Adipose tissue (tissue), 3 donors: Measurements from ENCODE around the gene BCCIP. TPM values are rescaled to one million over a fixed set of nuclear protein-coding genes. Genes with fewer than 3 reads are reported as not detected.

ENCODE experiments used
- H3K27ac ChIP-seq: one replicate; pipeline ENCODE4 v1.5.1; 2013; ENCODE audit warnings: low read depth, low read length
- WGBS, 3 donors: extraction: QIAGEN DNeasy Blood & Tissue Kit; methylation state at CpG; one replicate each; pipeline ENCODE4 v1.1.7; 2013; 5-methylcytosine and 5-hydroxymethylcytosine counted together
- polyA plus RNA-seq, 3 donors: library from polyadenylated mRNA; stranded (reverse); fragments of 200-250 nt; gene quantifications; one replicate each; pipeline ENCODE4 v1.2.3, GENCODE V29; 2013
- donor health status: healthy with polysubstance abuse.
- donor health status: Bipolar disorder and iron deficiency.
- donor health status: healthy.

Gene BCCIP
- polyA plus RNA-seq, 3 donors, result 29.2 to 59.9 (median 54.2) TPM

- WGBS, 3 donors, result 85 to 94% (median 88%) methylated on average over 2 of the region's 2 CpGs
- no peak overlapping the region for H3K27ac ChIP-seq
Observed at GRCh38 chr10:125795128-125795527, 28.2 kb upstream of the BCCIP start.

- no peak overlapping the region for H3K27ac ChIP-seq
- WGBS, 3 donors, result 80 to 84% (median 82%) methylated on average over 8 of the region's 8 CpGs
Observed at GRCh38 chr10:125795637-125796190, 27.6 kb upstream of the BCCIP start.

GRCh38 chr10:125797424-125797823 is 25.9 kb upstream of the BCCIP start:
- no peak overlapping the region for H3K27ac ChIP-seq
- WGBS, 3 donors, result 41 to 98% (median 93%) methylated on average over 8 of the region's 8 CpGs

GRCh38 chr10:125797994-125798662 is 25.2 kb upstream of the BCCIP start:
- H3K27ac ChIP-seq, result no peak overlapping the region
- whole genome bisulfite sequencing, 3 donors, result 28 to 71% (median 51%) methylated on average over 5 of the region's 5 CpGs

- H3K27ac ChIP-seq, result no peak overlapping the region
Observed at GRCh38 chr10:125799451-125800182, 23.7 kb upstream of the BCCIP start.

GRCh38 chr10:125801574-125801973 is 21.8 kb upstream of the BCCIP start:
- 75 to 95% (median 89%) methylated on average over 1 of the region's 1 CpG for WGBS, 3 donors
- H3K27ac ChIP-seq, result no peak overlapping the region

More at GRCh38 chr10:125799451-125800182, 23.7 kb upstream of the BCCIP start:
- 83 to 93% (median 89%) methylated on average over 8 of the region's 8 CpGs for WGBS, 3 donors

- H3K27ac ChIP-seq, result no peak overlapping the region
- 78 to 84% (median 79%) methylated on average over 5 of the region's 5 CpGs for WGBS, 3 donors
Observed at GRCh38 chr10:125802131-125802530, 21.2 kb upstream of the BCCIP start.

GRCh38 chr10:125802739-125803138 is 20.6 kb upstream of the BCCIP start:
- WGBS, 3 donors, result 97 to 99% (median 98%) methylated on average over 7 of the region's 7 CpGs

GRCh38 chr10:125808047-125808446 is 15.3 kb upstream of the BCCIP start:
- WGBS, 3 donors, result 92 to 100% (median 94%) methylated on average over 1 of the region's 1 CpG
- H3K27ac ChIP-seq, result no peak overlapping the region

More at GRCh38 chr10:125802739-125803138, 20.6 kb upstream of the BCCIP start:
- H3K27ac ChIP-seq, result no peak overlapping the region

- 60 to 85% (median 66%) methylated on average over 1 of the region's 1 CpG for WGBS, 3 donors
- H3K27ac ChIP-seq, result no peak overlapping the region
Observed at GRCh38 chr10:125811251-125811650, 12.1 kb upstream of the BCCIP start.

- WGBS, 3 donors, result 57 to 88% (median 77%) methylated on average over 1 of the region's 1 CpG
- H3K27ac ChIP-seq, result no peak overlapping the region
Observed at GRCh38 chr10:125812128-125812750, 11.1 kb upstream of the BCCIP start.

GRCh38 chr10:125815764-125816163 is 7.6 kb upstream of the BCCIP start:
- 0 to 40% (median 0%) methylated on average over 1 of the region's 1 CpG for WGBS, 3 donors
- H3K27ac ChIP-seq, result no peak overlapping the region

GRCh38 chr10:125816548-125816947 is 6.8 kb upstream of the BCCIP start:
- WGBS, 3 donors, result 78 to 91% (median 89%) methylated on average over 4 of the region's 4 CpGs

GRCh38 chr10:125817337-125817946 is 5.9 kb upstream of the BCCIP start:
- 76 to 86% (median 82%) methylated on average over 6 of the region's 6 CpGs for WGBS, 3 donors
- H3K27ac ChIP-seq, result no peak overlapping the region

More at GRCh38 chr10:125816548-125816947, 6.8 kb upstream of the BCCIP start:
- H3K27ac ChIP-seq, result no peak overlapping the region

- H3K27ac ChIP-seq, result no peak overlapping the region
- WGBS, 3 donors, result 50 to 66% (median 57%) methylated on average over 1 of the region's 1 CpG
Observed at GRCh38 chr10:125820701-125821100, 2.6 kb upstream of the BCCIP start.

GRCh38 chr10:125823663-125824251 is 411 bp downstream of the BCCIP start:
- H3K27ac ChIP-seq, result no peak overlapping the region
- 0 to 1% (median 0%) methylated on average over 20 of the region's 20 CpGs for WGBS, 3 donors

GRCh38 chr10:125824736-125825135 is 1.4 kb downstream of the BCCIP start:
- H3K27ac ChIP-seq, result no peak overlapping the region
- WGBS, 3 donors, result 73 to 86% (median 73%) methylated on average over 1 of the region's 1 CpG

- 65 to 92% (median 70%) methylated on average over 2 of the region's 2 CpGs for WGBS, 3 donors
Observed at GRCh38 chr10:125827133-125827532, 3.8 kb downstream of the BCCIP start.

More at GRCh38 chr10:125827133-125827532, 3.8 kb downstream of the BCCIP start:
- no peak overlapping the region for H3K27ac ChIP-seq
